ENCODE measurements around the gene TMEM179B. TPM values are rescaled to one million over a fixed set of nuclear protein-coding genes. Genes with fewer than 3 reads are reported as not detected.

The TMEM179B gene
- total and polyA plus RNA-seq, 9 of the 15 experiments (the other 6 are each of a cell fraction or from before 2014, with no cell fraction given): 27.7 to 105 (median 37.0) TPM

DNA sequence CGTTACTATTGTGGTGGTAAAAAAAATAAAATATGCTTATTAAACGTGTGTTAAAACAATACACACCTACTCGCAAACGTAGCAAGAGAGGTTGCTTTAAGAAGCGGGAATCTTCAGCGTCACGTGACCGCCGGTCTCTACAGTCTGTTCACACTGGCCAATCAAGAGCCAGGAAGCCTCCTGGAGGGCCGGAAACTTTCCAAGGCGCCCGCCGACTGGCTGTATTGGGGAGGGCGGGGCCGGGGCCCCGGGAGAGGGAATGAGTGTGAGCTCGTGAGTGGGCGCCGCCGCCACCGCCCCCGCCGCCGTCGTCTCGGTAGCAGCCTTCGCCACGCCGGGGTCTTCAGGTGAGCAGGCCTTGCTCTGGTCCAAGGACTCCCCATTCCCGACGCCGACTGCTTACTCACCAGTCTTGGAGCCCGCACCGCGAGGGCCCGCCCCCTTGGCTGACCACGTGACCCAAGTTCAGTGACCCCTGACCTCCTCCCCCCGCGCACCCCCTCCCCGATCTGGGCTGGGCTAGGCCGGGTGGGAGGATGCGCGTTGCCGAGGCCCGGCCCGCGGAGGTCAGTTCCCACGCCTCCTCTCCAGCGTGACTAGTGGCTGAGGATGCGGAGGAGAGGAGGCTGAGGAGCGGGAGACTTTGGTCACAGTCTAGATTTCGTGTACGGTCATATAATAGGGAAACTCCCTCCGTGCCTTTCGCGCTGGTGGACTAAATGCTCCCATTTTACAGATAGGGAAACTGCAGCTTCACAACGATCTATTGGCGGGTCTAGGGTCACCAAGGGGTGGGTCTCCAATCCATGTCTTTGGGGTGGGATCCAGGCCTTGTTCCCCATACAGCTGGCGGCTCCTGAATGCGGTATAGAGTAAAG lies 15.8 kb upstream of the TMEM179B start, which contains the start of gene TAF6L (continued):
- TF ChIP-seq IRF9 (tag; IDR thresholded peaks at IDR 0.05) (no peak), ZNF561 (CRISPR knock-in tag; conservative IDR thresholded peaks at IDR 0.05) (no peak), TBP (optimal IDR thresholded peaks at IDR 0.05; ENCODE audit: low read depth, low read length) (peak; percentile 43), GTF2B (IDR thresholded peaks at IDR 0.05; ENCODE audit: extremely low read depth, insufficient read length) (no peak), SIRT6 (IDR thresholded peaks at IDR 0.05; ENCODE audit: low read depth, low read length) (no peak), ID3 (CRISPR knock-in tag; IDR thresholded peaks at IDR 0.05) (no peak), ID3 (tag; IDR thresholded peaks at IDR 0.05) (no peak), CHAMP1 (IDR thresholded peaks at IDR 0.05) (no peak), ZNF76 (CRISPR knock-in tag; IDR thresholded peaks at IDR 0.05; ENCODE audit: borderline replicate concordance) (no peak), ZNF518B (CRISPR knock-in tag; IDR thresholded peaks at IDR 0.05) (no peak), HOXB6 (CRISPR knock-in tag; IDR thresholded peaks at IDR 0.05; ENCODE audit: borderline replicate concordance) (no peak), ZNF584 (CRISPR knock-in tag; IDR thresholded peaks at IDR 0.05; ENCODE audit: low read depth) (no peak), ZNF586 (CRISPR knock-in tag; conservative IDR thresholded peaks at IDR 0.05) (no peak), SMAD1 (IDR thresholded peaks at IDR 0.05; ENCODE audit: low read depth, low read length, partially characterized antibody) (no peak)
- TF ChIP-seq, protein P1, sequence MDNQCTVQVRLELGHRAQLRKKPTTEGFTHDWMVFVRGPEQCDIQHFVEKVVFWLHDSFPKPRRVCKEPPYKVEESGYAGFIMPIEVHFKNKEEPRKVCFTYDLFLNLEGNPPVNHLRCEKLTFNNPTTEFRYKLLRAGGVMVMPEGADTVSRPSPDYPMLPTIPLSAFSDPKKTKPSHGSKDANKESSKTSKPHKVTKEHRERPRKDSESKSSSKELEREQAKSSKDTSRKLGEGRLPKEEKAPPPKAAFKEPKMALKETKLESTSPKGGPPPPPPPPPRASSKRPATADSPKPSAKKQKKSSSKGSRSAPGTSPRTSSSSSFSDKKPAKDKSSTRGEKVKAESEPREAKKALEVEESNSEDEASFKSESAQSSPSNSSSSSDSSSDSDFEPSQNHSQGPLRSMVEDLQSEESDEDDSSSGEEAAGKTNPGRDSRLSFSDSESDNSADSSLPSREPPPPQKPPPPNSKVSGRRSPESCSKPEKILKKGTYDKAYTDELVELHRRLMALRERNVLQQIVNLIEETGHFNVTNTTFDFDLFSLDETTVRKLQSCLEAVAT (IDR thresholded peaks at IDR 0.05): no peak
- TF ChIP-seq, protein P2, sequence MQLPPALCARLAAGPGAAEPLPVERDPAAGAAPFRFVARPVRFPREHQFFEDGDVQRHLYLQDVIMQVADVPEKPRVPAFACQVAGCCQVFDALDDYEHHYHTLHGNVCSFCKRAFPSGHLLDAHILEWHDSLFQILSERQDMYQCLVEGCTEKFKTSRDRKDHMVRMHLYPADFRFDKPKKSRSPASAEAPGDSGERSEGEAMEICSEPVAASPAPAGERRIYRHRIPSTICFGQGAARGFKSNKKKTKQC (CRISPR knock-in tag; IDR thresholded peaks at IDR 0.05): peak; percentile 59; the same call in 1 of the 2 replicates
